Raji (cell line): Measurements from ENCODE around the gene FOXO3.

Experiments
- POLR2A ChIP-seq: IDR thresholded peaks from 2 replicates; pipeline ENCODE4 v1.6.1; 2011; ENCODE audit warnings: low read depth, low read length, control low read depth; ENCODE audit not compliant: insufficient read depth

FOXO3 gene

GRCh38 chr6:108560463-108561308 is at the start of gene FOXO3:
Gene FOXO3 (plus strand): TSS chr6:108560917. CDS start chr6:108561209, 292 bp downstream.
- TF ChIP-seq POLR2A, result no peak

- no peak for TF ChIP-seq POLR2A
These were observed 41.8 kb upstream of the FOXO3 start for GRCh38 chr6:108518714-108519576.

- no peak for TF ChIP-seq POLR2A
These were observed 39.1 kb upstream of the FOXO3 start for GRCh38 chr6:108521616-108522107.

- no peak for TF ChIP-seq POLR2A
These were observed 37.0 kb upstream of the FOXO3 start for GRCh38 chr6:108523697-108524096.

- no peak for TF ChIP-seq POLR2A
These were observed 36.0 kb upstream of the FOXO3 start for GRCh38 chr6:108524528-108525248.

GRCh38 chr6:108526739-108527174 is 34.0 kb upstream of the FOXO3 start:
- no peak for TF ChIP-seq POLR2A

GRCh38 chr6:108528878-108529277 is 31.8 kb upstream of the FOXO3 start:
- TF ChIP-seq POLR2A, result no peak

- TF ChIP-seq POLR2A, result no peak
These were observed 29.4 kb upstream of the FOXO3 start for GRCh38 chr6:108531332-108531731.

GRCh38 chr6:108535114-108535742 is 25.5 kb upstream of the FOXO3 start:
- TF ChIP-seq POLR2A, result no peak

GRCh38 chr6:108541843-108542759 is 18.6 kb upstream of the FOXO3 start:
- no peak for TF ChIP-seq POLR2A

GRCh38 chr6:108543175-108543940 is 17.4 kb upstream of the FOXO3 start:
- TF ChIP-seq POLR2A, result no peak

- no peak for TF ChIP-seq POLR2A
These were observed 16.1 kb upstream of the FOXO3 start for GRCh38 chr6:108544606-108545005.
